Kasumi-1 (cell line): Measurements from ENCODE around the gene EGR4.

Experiments used
- DNase-seq, 2 experiments: peaks; one replicate each; lab custom pipeline; 2025; lab: John Stamatoyannopoulos, UW

EGR4 gene

DNA sequence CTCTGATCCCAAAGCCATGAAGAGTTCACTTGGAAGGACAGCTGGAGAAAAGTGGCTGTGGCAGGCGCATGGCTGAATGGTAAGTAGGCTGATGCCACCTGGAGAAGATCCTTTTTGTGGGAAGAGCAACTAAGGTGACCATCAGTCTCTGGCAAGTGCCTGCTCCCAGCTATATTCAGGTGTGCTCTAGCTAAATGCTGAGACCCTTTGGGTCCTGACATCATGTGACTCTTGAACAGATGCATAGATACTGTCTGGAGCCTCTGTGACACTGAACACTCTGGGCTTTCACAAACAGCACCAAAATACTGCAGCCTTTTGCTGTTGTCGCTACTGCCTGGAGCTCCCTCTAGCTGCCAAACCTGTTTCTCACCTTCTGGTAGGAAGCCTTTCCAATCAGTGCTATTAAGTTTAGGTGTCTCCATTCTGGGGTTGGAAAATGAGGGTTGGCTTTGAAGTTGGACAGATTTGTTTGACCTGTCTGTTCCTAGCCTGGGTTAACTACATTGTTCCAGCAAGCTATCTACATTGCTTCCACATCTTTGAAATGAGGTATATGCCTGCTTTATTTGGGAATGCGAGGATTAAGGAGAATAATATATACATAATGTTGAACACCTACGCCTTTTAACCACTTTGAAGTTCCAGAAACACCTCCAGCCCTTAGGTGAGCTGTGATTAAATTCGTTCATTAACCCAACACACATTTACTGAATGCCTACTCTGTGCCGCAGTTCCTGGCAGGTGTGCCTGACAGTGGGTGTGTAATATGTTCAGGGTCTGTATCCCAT lies 3.1 kb downstream of the EGR4 start:
- DNase-seq = peak; percentile 74 to 87

DNA sequence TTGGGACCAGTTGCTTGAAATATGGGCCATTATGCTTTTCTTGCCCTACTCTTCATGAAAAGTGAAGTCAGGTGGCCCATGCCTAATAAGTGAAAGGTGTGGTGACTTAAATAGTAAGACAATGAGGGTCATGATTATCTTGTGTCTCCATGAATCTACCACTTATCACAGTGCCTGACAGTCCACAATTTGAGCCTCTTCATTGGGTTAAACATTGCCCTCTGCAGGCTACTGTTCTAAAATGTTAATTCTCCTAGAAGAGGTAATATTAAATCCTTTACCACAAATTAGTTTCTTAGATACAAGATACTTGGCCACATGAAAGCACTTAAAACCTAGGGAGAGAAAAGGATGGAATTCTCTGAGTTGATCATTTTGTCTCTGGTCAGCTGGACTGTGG lies 4.0 kb downstream of the EGR4 start:
- DNase-seq = peak in 1 of 2 experiments; percentile 27

DNA sequence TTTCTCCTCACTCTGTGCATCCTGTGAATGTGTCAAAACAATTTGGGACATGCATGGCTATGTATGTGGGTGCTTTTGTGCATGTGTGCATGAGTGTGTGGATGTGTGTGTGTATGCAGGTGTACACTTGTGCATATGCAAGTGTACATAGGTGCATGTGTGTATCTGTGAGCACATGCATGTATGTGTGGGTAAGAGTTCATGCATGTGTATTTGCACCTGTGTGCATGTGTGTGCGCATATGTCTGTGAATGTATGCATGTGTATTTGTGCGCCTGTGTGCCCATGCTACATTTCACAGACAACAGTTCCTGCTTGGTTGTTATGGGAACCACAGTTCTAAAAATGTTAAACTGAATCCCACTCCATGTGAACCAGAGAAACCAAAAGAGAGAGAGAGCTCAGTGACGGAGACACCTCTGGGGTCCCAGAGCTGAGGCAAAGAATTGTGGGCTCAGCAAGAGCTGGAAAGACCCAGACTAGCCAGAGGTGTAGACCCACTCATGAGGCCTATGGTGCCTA lies 7.2 kb downstream of the EGR4 start:
- no peak for DNase-seq

GRCh38 chr2:73285159-73285739 lies 8.1 kb downstream of the EGR4 start:
- DNase-seq = peak; percentile 93 to 94

DNA sequence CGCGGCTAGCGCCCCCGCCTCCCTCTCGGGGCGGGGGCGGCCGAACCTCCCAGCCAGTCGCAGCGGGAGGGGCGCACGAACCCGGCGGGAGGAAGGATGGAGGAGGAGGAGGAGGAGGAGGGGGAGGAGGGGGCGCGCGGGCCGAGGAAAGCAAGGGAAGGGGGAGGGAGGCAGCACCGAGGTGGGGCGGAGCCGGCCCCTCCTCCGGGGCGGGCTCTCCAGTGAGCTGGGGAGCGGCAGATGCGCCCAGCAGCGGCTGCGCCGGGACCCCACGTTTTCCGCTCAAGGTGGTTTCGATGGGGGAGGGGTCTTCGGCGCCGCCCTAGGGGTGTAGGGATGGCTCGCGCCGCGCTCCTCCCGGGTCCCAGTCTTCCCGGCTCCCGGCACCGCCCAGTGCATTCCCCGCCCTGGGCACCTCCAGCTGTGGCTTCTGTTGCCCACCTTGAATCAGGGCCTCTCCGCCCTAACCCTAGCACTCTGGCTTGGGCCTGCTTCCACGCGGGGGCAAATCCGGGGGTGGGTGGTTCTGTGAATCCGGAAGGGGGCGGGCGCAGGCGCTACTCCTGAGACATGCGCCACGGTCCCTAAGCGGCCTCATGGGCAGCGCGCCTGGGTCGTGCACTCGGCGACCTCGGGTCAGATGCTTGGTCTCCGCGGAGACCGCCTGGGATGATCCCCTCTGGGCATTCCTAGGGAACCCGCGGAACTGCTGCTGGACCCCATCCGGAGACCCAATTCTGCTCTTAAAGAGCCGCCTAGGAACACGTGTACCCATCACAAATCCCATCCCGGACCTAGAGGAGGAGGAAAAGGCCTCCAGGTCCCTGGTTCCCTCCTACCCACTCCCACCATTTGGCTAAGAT lies 8.8 kb downstream of the EGR4 start, which contains the start of gene FBXO41:
Gene FBXO41, minus strand, starts transcription at position 183 of the 863 bp plus-strand sequence. CDS start 14,848 bp downstream, outside the sequence.
- peak; percentile 73 to 80 for DNase-seq

GRCh38 chr2:73283545-73284295 lies 9.6 kb downstream of the EGR4 start:
- DNase-seq = peak in 1 of 2 experiments; percentile 20

- no peak for DNase-seq
Observed at GRCh38 chr2:73282924-73283544, 10.3 kb downstream of the EGR4 start.

DNA sequence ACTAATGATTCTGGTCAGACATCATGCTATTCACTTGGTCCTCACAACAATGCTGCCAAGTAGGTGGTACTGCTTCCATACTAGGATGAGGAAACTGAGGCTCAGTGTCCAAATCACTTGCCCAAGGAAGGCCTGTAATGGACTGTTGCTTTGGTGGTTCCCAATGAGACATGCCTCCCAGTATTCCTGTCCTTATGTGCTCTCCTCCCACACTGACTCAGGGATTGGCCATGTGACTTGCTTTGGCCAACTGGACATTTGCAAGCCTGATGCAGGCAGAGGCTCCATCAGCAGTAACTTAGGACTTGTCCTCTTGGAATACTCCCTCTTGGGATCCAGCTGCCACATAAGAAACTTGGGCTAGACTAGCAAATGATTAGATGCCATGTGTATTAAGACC lies 12.1 kb downstream of the EGR4 start:
- DNase-seq = no peak

GRCh38 chr2:73279852-73280251 lies 13.5 kb downstream of the EGR4 start:
- DNase-seq = no peak

DNA sequence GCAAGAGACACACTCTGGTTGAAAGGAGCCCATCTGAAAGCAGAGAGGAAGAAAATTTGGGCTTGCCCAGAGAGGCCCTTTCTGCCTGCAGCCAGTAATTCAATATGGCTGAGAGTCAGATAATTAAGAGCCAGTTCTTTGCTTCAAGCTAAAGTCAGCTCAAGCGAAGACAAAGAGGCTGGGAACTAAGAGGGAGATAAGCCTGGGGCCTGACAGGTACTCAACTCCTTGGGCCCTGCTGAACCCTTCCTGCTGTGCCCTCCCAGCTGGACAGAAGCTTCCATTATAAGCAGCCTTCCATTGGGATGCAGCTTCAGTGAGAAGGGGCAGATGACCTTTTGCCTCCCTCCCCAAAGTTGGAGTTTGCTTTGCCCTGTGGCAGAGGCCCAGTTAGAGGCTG lies 21.1 kb downstream of the EGR4 start:
- DNase-seq = no peak

- DNase-seq = no peak
Observed at GRCh38 chr2:73269686-73270465, 23.5 kb downstream of the EGR4 start.

GRCh38 chr2:73268830-73269685 lies 24.3 kb downstream of the EGR4 start:
- DNase-seq = no peak

DNA sequence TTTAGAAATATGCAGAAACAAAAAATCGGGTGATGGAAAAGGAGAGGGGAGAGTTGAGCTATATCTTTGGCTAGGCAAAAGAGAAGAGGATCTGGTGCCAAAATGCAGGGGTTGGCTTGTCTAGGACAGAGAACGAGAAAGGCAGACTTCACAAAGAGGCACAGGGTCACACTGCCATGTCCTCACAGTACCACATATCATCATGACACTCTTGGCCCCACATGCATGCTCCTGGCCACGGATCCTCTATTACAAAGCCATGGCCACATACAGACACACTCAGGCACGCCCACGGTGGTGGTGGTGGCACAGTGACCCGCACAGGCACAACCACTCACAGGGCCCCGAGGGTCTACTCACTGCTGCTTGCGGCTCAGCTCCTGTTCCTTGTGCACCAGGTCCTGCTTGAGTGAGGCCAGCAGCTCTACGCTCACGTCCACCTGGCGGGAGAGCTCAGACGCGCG lies 24.9 kb downstream of the EGR4 start:
- no peak for DNase-seq

DNA sequence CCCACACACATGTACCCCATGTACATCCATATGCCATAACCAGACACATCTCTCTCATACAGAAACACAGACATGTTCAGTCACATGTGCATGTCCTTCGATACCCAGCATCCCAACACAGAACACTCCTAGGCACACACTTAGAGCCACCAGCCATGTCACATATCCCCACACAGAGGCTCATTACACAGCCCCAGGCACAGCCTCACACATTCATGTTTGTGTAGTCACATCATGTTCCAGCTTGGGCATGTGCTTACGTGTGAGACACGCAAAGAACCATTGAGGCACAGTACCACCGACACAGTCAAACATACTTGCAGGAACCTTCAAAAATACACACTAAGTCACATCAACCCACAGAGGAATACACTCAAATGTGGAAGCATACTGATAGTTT lies 26.3 kb downstream of the EGR4 start:
- DNase-seq = no peak

GRCh38 chr2:73266061-73266901 lies 27.1 kb downstream of the EGR4 start:
- no peak for DNase-seq

DNA sequence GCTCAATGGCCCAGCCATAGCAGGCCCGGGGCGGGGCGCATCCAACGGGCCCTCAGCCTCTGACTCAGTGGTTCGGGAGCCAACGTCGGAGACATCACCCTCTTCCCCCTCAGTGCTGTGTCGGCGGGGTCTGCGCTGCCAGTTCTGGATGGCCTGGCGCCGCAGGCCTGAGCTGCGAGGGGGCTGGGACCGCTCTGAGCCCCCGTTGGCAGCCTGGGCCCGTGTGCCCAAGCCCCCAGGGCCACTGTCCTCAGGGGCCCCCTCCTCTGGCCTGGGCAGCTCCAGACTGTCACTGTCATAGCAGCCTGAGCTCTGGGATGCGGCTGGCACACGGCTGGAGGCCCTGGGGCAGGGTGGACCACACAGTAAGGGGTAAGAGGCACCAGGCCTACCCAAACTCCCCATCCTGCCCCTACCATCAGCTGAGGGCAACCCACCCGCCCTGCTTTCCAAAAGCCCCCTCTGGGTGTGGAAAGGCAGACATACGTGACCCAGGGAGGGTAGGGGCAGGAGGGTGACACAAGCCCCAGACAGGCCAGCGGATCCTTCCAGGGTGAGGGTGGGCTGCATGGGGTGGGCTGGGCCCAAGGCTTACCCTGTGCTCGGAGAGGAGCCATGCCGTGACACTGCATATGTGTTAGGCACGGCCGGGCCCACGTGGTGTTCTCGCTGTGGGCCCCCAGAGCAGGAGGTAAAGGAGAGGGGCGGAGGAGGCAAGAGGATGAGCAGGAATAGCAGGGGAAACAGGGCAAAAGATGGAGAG lies 27.9 kb downstream of the EGR4 start:
- no peak for DNase-seq

- no peak for DNase-seq
Observed at GRCh38 chr2:73264783-73265182, 28.6 kb downstream of the EGR4 start.

- DNase-seq = no peak
Observed at GRCh38 chr2:73264332-73264606, 29.1 kb downstream of the EGR4 start.
